ENCODE results near the gene CHKA.

CHKA gene

DNA sequence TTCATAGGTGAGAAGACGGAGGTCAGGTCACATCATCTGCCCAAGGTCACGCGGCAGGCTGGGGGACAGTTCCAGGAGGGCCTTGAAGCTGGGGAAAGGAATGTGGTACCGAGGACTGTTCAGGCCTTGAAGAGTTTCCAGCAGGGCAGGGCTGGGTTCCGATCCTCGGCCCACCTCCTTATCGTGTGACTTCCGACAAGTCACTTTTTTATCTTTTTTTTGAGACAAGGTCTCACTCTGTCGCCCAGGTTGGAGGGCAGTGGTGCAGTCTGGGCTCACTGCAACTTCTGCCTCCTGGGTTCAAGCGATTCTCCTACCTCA lies 90.1 kb downstream of the CHKA start:
- DNase-seq (no peak), ATAC-seq (no peak)

- peak; percentile 95 for ATAC-seq
- DNase-seq, result peak; percentile 97
Measured at GRCh38 chr11:68030318-68031143, 90.7 kb downstream of the CHKA start, which contains the start of gene NDUFS8. Gene NDUFS8, plus strand, starts transcription at chr11:68030681. Its CDS starts 1,471 bp downstream, at chr11:68032152.

DNA sequence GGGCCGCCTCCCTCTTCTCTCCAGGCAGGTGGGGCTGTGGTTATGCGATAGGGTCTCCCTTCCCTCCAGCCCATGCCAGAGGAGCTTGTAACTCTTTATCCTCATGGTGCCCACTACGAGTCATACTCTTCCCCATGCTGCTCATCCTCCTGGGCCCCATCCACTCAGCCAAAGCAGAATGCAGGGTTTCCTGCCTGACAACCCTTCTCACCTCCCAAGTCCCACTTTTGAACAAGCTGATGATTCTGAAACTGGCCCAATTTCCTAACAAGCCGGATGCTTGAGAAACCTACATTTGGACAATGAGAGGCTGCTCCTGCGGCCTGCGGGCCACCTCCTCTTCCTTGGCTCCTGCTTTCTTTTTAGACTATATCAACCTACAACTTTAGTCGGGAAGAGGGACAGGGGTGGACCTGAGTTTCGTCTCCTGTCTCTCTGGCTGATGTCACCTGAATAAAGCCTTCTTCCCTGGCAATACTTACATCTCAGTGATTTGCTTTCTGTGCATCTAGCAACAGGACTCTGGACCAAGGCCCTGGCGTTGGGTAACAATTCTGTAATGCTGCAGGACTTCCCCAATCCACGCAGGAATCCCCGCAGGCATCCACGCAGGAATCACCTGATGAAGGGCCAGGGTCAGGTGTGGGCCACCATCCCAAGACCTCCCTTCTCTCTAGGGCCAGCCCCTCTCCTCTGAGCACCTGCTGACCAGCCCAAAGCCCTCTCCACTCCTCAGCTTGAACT lies 92.2 kb downstream of the CHKA start:
- no peak for ATAC-seq

GRCh38 chr11:68027667-68028066 lies 93.5 kb downstream of the CHKA start:
- DNase-seq, result no peak
- ATAC-seq, result no peak

More for the DNA sequence above, 92.2 kb downstream of the CHKA start:
- no peak for DNase-seq

- ATAC-seq, result no peak
- DNase-seq, result no peak
Measured at GRCh38 chr11:68026391-68027105, 94.6 kb downstream of the CHKA start.

DNA sequence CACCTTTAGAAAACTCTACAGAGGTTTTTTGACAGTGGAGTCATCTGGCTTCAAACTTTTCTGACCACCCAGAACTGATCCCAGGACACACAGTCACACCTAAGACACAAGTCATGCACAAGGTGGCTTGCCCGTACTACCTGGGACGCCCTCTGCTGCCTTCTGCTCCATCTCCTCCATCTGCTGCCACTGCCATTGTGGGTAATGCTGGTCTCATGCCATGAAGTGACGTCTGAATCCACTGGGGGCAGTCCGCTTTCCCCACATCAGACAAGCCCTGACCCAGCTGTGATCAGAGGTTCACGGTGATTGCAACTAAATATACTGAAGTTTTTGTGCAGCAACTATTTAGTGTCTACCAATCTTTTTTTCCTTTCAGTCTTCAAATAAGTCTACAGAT lies 96.1 kb downstream of the CHKA start:
- DNase-seq (no peak), ATAC-seq (no peak)

DNA sequence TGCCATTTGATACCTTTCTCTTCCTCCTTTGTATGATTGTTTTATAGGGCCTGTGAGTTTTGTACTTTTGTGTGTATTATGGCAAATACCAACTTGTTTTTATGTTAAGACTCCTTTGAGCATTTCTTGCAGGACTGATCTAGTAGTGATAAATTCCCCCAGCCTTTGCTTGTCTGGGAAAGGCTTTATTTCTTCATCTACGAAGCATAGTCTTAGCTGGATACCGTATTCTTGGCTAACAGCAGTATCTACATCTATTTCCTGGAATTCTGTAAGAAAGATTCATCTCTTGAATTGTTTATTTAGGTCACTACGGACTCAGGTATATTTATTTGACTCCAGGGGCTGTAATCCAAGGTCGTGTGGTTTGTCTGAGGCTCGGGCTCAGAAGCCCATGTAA lies 96.7 kb downstream of the CHKA start:
- no peak for DNase-seq
- ATAC-seq, result no peak

DNA sequence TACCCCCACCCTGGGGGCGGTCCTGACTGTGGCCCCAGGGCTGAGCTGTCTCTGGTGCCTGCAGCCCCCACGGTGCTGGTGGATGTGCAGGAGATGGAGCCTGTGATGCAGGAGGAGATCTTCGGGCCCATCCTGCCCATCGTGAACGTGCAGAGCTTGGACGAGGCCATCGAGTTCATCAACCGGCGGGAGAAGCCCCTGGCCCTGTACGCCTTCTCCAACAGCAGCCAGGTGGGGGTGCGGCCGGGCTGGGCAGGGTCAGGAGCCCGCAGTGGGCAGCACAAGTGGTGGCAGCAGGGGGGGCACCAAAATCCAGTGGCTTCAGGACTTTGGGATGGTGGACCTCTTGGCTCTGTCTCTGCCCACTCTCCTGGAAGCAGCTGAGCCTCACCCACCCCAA lies 98.7 kb downstream of the CHKA start:
- ATAC-seq, result no peak
- no peak for DNase-seq

DNA sequence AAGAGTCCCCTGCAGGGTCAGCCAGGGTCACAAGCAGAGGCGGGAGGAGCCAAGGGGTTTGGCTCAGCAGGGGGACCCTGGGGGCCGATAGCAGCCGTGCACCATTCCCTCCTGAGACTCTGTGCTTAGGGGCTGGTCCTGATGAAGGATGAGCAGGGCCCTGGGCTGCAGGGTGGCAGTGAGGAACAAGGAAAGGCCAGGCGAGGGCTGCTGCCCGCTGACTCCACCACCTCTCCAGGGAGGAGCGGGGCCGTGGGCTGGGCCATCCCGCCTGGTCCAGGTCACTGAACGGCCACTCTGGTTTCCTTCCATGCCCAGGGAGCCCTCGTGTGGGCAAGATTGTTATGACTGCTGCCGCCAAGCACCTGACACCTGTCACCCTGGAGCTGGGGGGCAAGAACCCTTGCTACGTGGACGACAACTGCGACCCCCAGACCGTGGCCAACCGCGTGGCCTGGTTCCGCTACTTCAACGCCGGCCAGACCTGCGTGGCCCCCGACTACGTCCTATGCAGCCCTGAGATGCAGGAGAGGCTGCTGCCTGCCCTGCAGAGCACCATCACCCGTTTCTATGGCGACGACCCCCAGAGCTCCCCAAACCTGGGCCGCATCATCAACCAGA lies 99.9 kb downstream of the CHKA start:
- ATAC-seq (no peak), DNase-seq (no peak)

GRCh38 chr11:68020575-68020974 lies 100.6 kb downstream of the CHKA start:
- no peak for ATAC-seq

GRCh38 chr11:68019486-68019885 lies 101.7 kb downstream of the CHKA start:
- ATAC-seq (no peak), DNase-seq (no peak)

More at GRCh38 chr11:68020575-68020974, 100.6 kb downstream of the CHKA start:
- no peak for DNase-seq

DNA sequence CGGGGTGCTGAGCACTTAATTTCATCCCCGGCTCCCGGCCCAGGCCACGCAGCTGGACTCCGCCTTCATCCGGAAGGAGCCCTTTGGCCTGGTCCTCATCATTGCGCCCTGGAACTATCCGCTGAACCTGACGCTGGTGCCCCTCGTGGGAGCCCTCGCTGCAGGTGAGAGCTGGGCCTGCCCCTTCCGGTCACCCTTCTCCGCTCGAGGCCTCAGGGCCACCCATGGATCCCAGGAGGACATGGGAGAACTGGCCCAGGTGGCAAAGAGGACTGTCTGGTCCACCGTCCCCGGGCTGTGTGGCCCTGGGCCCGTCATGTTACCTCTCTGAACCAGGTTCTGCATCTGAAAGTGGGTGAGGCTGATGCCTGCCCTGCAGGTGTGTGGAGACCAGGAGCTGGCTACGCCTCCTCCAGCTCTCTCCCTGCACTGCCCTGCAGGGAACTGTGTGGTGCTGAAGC lies 102.4 kb downstream of the CHKA start:
- DNase-seq (no peak), ATAC-seq (no peak)

DNA sequence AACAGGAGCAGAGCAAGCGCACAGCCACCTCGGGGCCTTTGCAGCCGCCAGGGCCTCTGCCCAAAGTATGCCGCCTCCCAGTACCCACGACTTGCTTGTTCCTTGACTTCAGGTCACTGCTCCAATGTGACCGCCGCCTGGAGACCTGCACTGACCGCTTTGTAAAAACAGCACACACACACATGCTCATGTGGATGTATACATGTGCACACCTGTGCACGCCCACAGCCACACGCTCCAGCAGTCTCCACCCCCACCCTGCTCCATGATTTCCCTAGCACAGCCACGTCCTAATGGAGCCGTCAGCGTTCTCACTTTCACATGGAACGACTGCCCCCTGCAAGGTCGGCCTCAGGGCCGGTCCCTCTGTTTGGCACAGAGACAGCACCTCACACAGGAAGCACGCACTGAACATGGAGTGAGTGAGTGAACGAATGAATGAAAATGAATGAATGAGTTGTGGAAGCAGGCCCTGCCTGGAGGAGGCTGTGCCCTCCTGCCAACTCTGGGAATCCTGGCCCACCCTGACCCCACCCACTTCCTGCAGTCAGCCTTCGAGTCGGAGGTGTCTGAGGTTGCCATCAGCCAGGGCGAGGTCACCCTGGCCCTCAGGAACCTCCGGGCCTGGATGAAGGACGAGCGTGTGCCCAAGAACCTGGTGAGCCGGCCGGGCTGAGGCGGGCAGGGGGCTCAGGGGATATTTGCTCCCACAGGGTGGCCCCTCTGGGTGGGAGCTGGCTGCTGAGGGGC lies 103.0 kb downstream of the CHKA start:
- DNase-seq, result no peak
- ATAC-seq, result no peak

DNA sequence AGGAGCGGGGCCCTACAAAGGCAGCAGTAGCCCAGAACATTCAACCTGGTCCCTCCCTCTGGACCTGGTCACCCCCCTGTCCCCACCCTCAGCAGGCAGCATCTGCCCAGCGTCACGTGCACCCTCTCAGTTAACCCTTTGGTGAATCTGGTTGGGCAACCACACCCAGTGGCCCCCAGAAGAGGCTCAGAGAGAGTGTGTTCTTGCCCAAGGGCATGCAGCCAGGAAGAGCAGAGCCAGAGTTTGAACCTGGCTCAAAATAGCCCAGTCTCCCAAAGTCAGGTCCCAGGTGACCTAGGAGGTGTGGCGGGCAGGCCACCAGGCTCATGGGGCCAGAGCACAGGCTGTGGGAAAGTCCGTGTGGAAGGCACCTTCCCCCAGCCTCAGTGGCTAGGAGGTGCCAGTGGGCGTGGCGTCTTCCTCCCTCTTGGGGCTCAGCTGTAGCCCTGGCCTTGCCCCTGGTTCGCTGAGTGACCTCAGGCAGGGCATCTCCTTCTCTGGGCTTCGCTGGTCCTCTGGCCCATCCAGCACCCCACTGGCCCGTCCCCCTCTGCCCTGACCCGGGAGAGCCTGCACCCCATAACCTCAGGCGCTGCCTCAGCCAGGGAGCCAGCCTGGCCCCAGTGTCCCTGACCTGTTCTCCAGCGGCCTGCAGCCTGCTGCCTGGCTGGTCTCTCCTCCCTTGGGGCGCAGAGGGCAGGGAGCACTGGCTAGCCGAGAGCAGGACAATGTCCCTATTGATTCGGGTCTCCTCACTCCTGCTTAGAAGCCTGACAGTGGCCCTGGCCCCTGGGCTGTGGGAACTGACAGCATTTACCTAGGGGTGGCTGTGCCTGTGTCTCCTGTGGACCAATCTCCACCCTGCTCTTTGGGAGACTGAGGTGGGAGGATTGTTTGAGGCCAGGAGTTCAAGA lies 104.0 kb downstream of the CHKA start:
- no peak for ATAC-seq
- DNase-seq, result no peak

DNA sequence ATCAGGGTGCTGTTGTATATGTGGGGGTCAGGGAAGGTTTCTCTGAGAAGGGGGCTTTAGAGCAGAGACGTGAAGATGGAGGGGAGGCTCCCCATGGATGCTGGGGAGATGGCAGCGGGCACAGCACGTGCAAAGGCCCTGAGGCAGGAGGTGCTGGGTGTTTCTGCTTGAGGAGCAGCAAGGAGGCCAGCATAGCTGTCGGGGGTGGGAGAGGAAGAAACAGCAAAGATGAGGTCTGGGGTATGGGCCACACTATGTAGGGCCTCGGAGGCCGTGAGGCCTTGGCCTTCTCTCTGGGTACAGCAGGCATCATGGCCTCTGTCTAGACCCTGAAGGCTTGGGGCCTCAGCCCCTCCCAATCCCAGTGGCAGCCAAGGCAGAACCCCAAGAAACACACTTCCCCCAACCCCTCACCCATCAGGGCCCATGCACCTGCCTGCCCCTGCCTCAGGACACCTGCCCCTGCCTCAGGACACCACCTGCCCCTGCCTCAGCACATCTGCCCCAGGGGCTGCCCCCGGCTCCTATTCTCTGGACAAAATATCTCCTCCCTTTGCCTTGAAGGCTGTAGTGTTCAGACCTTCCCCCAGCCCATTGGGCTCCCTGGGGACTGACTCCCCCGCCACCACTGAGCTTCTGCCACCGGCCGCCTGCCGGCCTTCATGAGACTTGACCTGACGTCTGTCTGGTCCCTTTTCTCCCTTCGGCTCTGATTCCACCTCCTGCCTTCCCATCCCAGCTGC lies 104.9 kb downstream of the CHKA start:
- no peak for DNase-seq
- ATAC-seq, result no peak

DNA sequence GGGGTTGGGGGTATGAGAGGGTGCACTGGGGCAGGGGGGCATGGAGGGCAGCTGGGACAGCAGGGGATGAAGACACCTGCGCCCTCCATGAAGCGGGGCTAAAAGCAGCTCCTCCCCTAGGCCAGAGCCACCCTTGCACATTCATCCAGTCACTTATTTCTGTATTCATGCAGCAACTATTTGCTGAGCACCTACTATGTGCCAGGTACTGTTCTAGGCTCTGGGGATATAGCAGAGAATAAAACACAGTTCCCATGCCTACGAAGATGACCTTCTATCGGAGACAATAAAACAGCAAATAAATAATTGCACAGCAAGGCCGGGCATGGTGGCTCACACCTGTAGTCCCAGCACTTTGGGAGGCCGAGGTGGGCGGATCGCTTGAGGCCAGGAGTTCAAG lies 105.7 kb downstream of the CHKA start:
- ATAC-seq (no peak), DNase-seq (no peak)

DNA sequence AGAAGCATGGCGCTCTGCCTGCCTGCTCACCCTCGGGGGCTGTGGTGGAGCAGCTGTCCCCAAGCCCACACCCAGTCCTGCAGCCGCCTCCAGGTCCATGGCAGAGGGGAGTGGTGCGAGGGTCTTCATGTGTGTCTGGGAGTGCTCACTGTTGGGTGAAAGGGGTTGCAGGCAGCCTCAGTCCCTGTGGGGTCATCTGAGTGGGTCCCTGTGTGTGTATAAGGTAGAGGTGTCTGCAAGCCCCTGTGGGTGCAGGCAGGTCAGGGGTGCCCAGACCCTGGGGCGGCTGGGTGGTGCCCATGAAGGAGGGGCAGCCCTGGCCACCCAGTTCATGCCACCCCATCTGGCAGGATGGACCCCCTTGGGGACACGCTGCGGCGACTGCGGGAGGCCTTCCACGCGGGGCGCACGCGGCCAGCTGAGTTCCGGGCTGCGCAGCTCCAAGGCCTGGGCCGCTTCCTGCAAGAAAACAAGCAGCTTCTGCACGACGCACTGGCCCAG lies 106.2 kb downstream of the CHKA start:
- no peak for DNase-seq
- ATAC-seq, result no peak

DNA sequence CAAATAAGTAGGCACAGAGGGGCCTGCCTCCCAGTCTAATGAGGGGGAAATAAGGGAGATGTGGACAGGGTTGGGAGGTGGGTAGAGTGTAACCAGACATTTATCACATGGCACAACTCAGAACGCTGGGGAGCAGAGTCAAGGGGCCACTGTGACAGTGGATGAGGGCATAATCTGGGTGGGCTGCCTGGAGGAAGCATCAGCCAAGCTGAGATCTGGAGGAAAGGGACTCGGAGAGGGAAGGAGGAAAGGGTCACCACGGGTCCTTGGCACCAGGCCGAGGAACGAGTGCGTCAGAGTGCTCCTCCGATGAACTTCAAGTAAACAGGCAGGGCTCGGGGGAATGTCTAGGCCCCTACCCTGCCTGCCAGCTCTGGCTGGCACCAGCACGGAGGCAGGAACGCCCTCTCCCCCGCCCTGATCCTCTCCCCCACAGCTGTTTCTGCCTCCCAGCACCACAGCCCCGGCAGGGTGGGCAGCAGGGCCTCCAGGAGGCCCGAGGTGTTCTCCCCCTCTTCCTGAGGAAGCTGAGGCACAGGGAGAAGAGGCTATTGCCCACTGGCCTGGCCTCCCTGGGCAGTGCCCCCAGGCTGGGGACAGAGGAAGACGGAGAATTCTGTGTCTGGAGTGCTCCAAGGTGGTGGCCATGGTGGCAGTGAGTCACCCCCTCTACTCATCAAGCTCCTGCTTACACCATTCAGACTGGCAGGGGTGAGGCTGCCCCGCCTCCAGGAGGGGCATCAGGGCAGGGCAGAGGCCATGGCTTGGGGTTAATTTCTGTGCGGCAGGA lies 106.8 kb downstream of the CHKA start:
- DNase-seq, result no peak
- peak; percentile 29 for ATAC-seq
